Testis (tissue), 2 donors: ENCODE data around the gene PRKCZ.

ENCODE experiments used
- CTCF ChIP-seq, 3 experiments: fragments of 450-650 bp in 2 of 3; fragments of 200-600 bp in 1 of 3; sonication (generic) in 1 of 3; IDR thresholded peaks; one replicate each; pipeline ENCODE4 v1.5.1; 2016 to 2019; ENCODE audit warnings: antibody characterized with exemption in 3 of 3, mild to moderate bottlenecking in 2 of 3, moderate library complexity in 1 of 3
- POLR2A ChIP-seq: fragments of 450-650 bp; IDR thresholded peaks from one replicate; pipeline ENCODE4 v1.6.1; 2017; ENCODE audit warnings: antibody characterized with exemption, mild to moderate bottlenecking, moderate library complexity

GRCh38 chr1:2195785-2196184 lies 145.6 kb downstream of the PRKCZ start:
- TF ChIP-seq POLR2A, result no peak
- no peak for TF ChIP-seq CTCF (IDR thresholded peaks at IDR 0.05)
